DOHH2 (cell line): ENCODE results near the gene FTO.
A peak's percentile ranks its signal among the peaks of the same experiment; 100 is the strongest.
"Not testable (repeated sequence)": the region's sequence is repeated elsewhere in the genome, so short reads cannot be mapped to it uniquely, and the experiment has no call there.

Experiments used
- H3F3A ChIP-seq: fragments of 200-600 bp; sonication (generic), shearing (Covaris generic); 2 replicates; pipeline ENCODE4 v1.6.0; 2016; ENCODE audit warnings: antibody characterized with exemption, mild to moderate bottlenecking; ENCODE audit not compliant: control insufficient read depth, insufficient read depth
- H3K27ac ChIP-seq: fragments of 200-600 bp; sonication (generic); 2 replicates; pipeline ENCODE4 v1.5.1; 2014; ENCODE audit warnings: low read depth, mild to moderate bottlenecking, low read length, moderate library complexity
- H3K27me3 ChIP-seq: fragments of 200-600 bp; sonication (generic); 2 replicates; pipeline ENCODE4 v1.6.1; 2014; ENCODE audit warnings: mild to moderate bottlenecking, low read length, mixed read lengths; ENCODE audit not compliant: control insufficient read depth
- H3K36me3 ChIP-seq: fragments of 200-600 bp; sonication (generic); 2 replicates; pipeline ENCODE4 v1.6.1; 2014; ENCODE audit warnings: mild to moderate bottlenecking, low read length, moderate library complexity, mixed read lengths; ENCODE audit not compliant: control insufficient read depth
- H3K4me1 ChIP-seq: fragments of 200-600 bp; sonication (generic); 2 replicates; pipeline ENCODE4 v1.6.1; 2014; ENCODE audit warnings: mild to moderate bottlenecking, low read length, mixed read lengths; ENCODE audit not compliant: control insufficient read depth
- H3K4me2 ChIP-seq: fragments of 200-600 bp; sonication (generic); 2 replicates; pipeline ENCODE4 v1.6.0; 2014; ENCODE audit warnings: mild to moderate bottlenecking, low read length, moderate library complexity
- H3K4me3 ChIP-seq: fragments of 200-600 bp; sonication (generic); 2 replicates; pipeline ENCODE4 v1.5.1; 2014; ENCODE audit warnings: mild to moderate bottlenecking, low read length, mixed read lengths
- H3K79me2 ChIP-seq: fragments of 200-600 bp; sonication (generic); 2 replicates; pipeline ENCODE4 v1.6.1; 2014; ENCODE audit warnings: mild to moderate bottlenecking, low read length, mixed read lengths; ENCODE audit not compliant: control insufficient read depth
- H3K9me2 ChIP-seq: fragments of 200-600 bp; sonication (generic); replicated peaks from 2 replicates; pipeline ENCODE4 v1.6.1; 2014; ENCODE audit warnings: mild to moderate bottlenecking, low read length, mixed read lengths; ENCODE audit not compliant: control insufficient read depth
- H3K9me3 ChIP-seq: fragments of 200-600 bp; sonication (generic); 2 replicates; pipeline ENCODE4 v1.6.1; 2014; ENCODE audit warnings: antibody characterized with exemption, low read length, mixed read lengths; ENCODE audit not compliant: control insufficient read depth, insufficient read depth
- H4K20me1 ChIP-seq: fragments of 200-600 bp; sonication (generic); 2 replicates; pipeline ENCODE4 v1.6.0; 2014; ENCODE audit warnings: low read depth, mild to moderate bottlenecking, antibody characterized with exemption, low read length, moderate library complexity; ENCODE audit not compliant: control insufficient read depth, insufficient read depth
- EZH2phosphoT487 ChIP-seq: fragments of 200-600 bp; sonication (generic); IDR thresholded peaks from 2 replicates; pipeline ENCODE4 v1.6.1; 2017; ENCODE audit warnings: borderline replicate concordance, mild to moderate bottlenecking, antibody characterized with exemption, low read length, moderate library complexity, mixed read lengths
- TF ChIP-seq, protein P1 (sequence below): fragments of 200-600 bp; sonication (generic); IDR thresholded peaks from one replicate; pipeline ENCODE4 v1.5.1; 2014; ENCODE audit warnings: antibody characterized with exemption, mild to moderate bottlenecking, low read depth, low read length; ENCODE audit not compliant: poor library complexity, severe bottlenecking

Gene FTO

DNA sequence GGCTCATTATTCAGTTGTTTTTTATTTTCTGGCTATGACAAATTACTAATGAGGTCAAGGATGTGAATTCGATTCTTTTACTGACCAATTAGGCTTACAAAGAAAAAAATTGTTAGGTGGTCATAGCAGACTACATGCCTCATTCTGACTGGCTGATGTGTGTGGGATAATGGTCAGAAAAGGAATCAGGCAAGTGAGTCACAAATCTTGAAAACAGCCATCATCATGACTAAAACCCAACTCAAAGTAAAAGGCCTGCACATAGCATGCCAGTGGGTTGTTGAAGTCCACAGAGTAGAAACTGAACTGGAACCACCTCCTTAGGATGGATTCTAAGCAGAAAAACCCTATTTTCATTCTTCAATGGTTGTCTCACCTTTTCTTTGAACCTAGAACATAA, 8.9 kb upstream of the FTO start:
- Histone ChIP-seq H3K79me2 (no peaks in the 10 kb centered on the region), H3K4me2 (no peak overlapping the region), H3K36me3 (peaks cover 9% of the 10 kb centered on the region), H3K9me3 (no peaks in the 10 kb centered on the region), H3F3A (no peaks in the 10 kb centered on the region), H3K4me3 (no peak overlapping the region), H3K4me1 (no peaks in the 10 kb centered on the region), H3K27me3 (no peaks in the 10 kb centered on the region), H3K27ac (no peak overlapping the region), H3K9me2 (no peaks in the 10 kb centered on the region), H4K20me1 (no peaks in the 10 kb centered on the region)
- TF ChIP-seq, protein P1, sequence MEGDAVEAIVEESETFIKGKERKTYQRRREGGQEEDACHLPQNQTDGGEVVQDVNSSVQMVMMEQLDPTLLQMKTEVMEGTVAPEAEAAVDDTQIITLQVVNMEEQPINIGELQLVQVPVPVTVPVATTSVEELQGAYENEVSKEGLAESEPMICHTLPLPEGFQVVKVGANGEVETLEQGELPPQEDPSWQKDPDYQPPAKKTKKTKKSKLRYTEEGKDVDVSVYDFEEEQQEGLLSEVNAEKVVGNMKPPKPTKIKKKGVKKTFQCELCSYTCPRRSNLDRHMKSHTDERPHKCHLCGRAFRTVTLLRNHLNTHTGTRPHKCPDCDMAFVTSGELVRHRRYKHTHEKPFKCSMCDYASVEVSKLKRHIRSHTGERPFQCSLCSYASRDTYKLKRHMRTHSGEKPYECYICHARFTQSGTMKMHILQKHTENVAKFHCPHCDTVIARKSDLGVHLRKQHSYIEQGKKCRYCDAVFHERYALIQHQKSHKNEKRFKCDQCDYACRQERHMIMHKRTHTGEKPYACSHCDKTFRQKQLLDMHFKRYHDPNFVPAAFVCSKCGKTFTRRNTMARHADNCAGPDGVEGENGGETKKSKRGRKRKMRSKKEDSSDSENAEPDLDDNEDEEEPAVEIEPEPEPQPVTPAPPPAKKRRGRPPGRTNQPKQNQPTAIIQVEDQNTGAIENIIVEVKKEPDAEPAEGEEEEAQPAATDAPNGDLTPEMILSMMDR, result no peak
- TF ChIP-seq EZH2phosphoT487, result no peak

- H4K20me1 ChIP-seq, H3K27ac ChIP-seq, H3K27me3 ChIP-seq, H3F3A ChIP-seq, H3K9me3 ChIP-seq, H3K4me2 ChIP-seq, H3K4me3 ChIP-seq, H3K4me1 ChIP-seq, H3K79me2 ChIP-seq, H3K9me2 ChIP-seq: not testable (repeated sequence)
- H3K36me3 ChIP-seq, result peaks cover 11% of the 10 kb centered on the region
Observed at GRCh38 chr16:53698271-53698670, 5.7 kb upstream of the FTO start.

- H3K79me2 ChIP-seq, result peaks cover 62% of the 10 kb centered on the region
Observed at GRCh38 chr16:53704445-53704813, 473 bp downstream of the FTO start.

GRCh38 chr16:53707671-53708070, 3.7 kb downstream of the FTO start:
- Histone ChIP-seq H3K9me3 (no peaks in the 10 kb centered on the region), H3K4me1 (peaks cover 25% of the 10 kb centered on the region), H3K4me3 (no peak overlapping the region), H3K4me2 (no peak overlapping the region), H3K9me2 (no peaks in the 10 kb centered on the region), H4K20me1 (no peaks in the 10 kb centered on the region), H3K27me3 (no peaks in the 10 kb centered on the region), H3K27ac (no peak overlapping the region), H3F3A (no peaks in the 10 kb centered on the region), H3K36me3 (no peaks in the 10 kb centered on the region), H3K79me2 (peaks cover 74% of the 10 kb centered on the region)
- TF ChIP-seq EZH2phosphoT487, result no peak
- TF ChIP-seq, protein P1, result no peak

More at GRCh38 chr16:53704445-53704813, 473 bp downstream of the FTO start:
- peaks cover 11% of the 10 kb centered on the region for H3K36me3 ChIP-seq
- H3K27ac ChIP-seq, result no peak overlapping the region
- H3K4me3 ChIP-seq, result peak overlapping the region; percentile 91
- peak overlapping the region; percentile 89 for H3K4me2 ChIP-seq
- no peaks in the 10 kb centered on the region for H3K9me2 ChIP-seq
- H3K27me3 ChIP-seq, result no peaks in the 10 kb centered on the region
- no peaks in the 10 kb centered on the region for H3K9me3 ChIP-seq
- no peaks in the 10 kb centered on the region for H4K20me1 ChIP-seq
- H3K4me1 ChIP-seq, result peaks cover 26% of the 10 kb centered on the region
- H3F3A ChIP-seq, result no peaks in the 10 kb centered on the region
- TF ChIP-seq EZH2phosphoT487, result no peak
- TF ChIP-seq, protein P1, result no peak
